ENCODE data around the gene NLGN1. TPM values are rescaled to one million over a fixed set of nuclear protein-coding genes. Genes with fewer than 3 reads are reported as not detected.
"Not testable (repeated sequence)": the region's sequence is repeated elsewhere in the genome, so short reads cannot be mapped to it uniquely, and the experiment has no call there.

Gene NLGN1
- total RNA-seq, 1 experiment from 2014 or later, result 5.2 TPM

GRCh38 chr3:174208161-174208560 is 810.6 kb downstream of the NLGN1 start:
- Histone ChIP-seq H3K79me2 (ENCODE audit: insufficient read depth, low read length) (no peaks in the 10 kb centered on the region), H3K27ac (ENCODE audit: insufficient read length, low read depth, low read length) (no peak overlapping the region), H2BK5ac (ENCODE audit: insufficient read length, low read length) (no peak overlapping the region), H4K8ac (replicated peaks; ENCODE audit: insufficient read length, low read depth, low read length) (no peak overlapping the region), H3K23ac (ENCODE audit: insufficient read length, low read depth, low read length) (no peak overlapping the region), H2BK12ac (ENCODE audit: insufficient read length, low read depth, low read length) (no peak overlapping the region), H3K27me3 (ENCODE audit: insufficient read depth, low read length) (no peaks in the 10 kb centered on the region), H3K23me2 (ENCODE audit: insufficient read length, low read depth, low read length, poor library complexity, severe bottlenecking) (no peaks in the 10 kb centered on the region), H3K18ac (ENCODE audit: insufficient read length, low read depth, low read length) (no peak overlapping the region), H4K20me1 (ENCODE audit: control insufficient read depth, insufficient read depth, insufficient read length) (no peaks in the 10 kb centered on the region), H2BK20ac (ENCODE audit: low read depth, low read length, poor library complexity, severe bottlenecking) (no peak overlapping the region), H4K91ac (ENCODE audit: insufficient read length, low read depth, low read length) (no peak overlapping the region), H3T11ph (ENCODE audit: low read length) (no peak overlapping the region), H3K4ac (ENCODE audit: low read depth, low read length) (no peak overlapping the region), H2BK120ac (ENCODE audit: low read depth, low read length, poor library complexity, severe bottlenecking) (no peak overlapping the region), H4K5ac (ENCODE audit: insufficient read length, low read depth, low read length) (no peak overlapping the region), H3K4me2 (ENCODE audit: insufficient read depth, insufficient read length, low read length) (no peak overlapping the region), H3K79me1 (ENCODE audit: insufficient read depth, low read depth, low read length, poor library complexity, severe bottlenecking) (no peaks in the 10 kb centered on the region), H2AFZ (ENCODE audit: low read length) (no peak overlapping the region), H3K4me1 (ENCODE audit: insufficient read depth, low read length) (peaks cover 5% of the 10 kb centered on the region; the same call in 1 of the 2 replicates), H3K9me3 (ENCODE audit: control insufficient read depth, low read depth, low read length) (no peaks in the 10 kb centered on the region), H3K14ac (ENCODE audit: insufficient read depth, low read length) (no peak overlapping the region), H2AK5ac (ENCODE audit: insufficient read length, low read length) (no peak overlapping the region), H3K56ac (ENCODE audit: insufficient read length, low read depth, low read length) (no peak overlapping the region), H2BK15ac (ENCODE audit: low read depth, low read length) (no peak overlapping the region), H3K9ac (ENCODE audit: extremely low read depth, insufficient read length, low read length) (no peak overlapping the region)
- Mint-ChIP-seq H3K9me3 (peaks cover 4 to 7% of the 10 kb centered on the region in 2 experiments; a peak in 4 of 5 replicates), H3K4me3 (no peak overlapping the region), H3K27ac (no peak overlapping the region), H3K27me3 (ENCODE audit: low read depth) (no peaks in the 10 kb centered on the region), H3K36me3 (ENCODE audit: insufficient read depth in 1 of 3, low read depth in 3 of 3) (peaks cover 6 to 15% (median 8%) of the 10 kb centered on the region in 3 experiments), H3K4me1 (peaks cover 4 to 9% of the 10 kb centered on the region in 2 experiments)
- TF ChIP-seq, protein P1, sequence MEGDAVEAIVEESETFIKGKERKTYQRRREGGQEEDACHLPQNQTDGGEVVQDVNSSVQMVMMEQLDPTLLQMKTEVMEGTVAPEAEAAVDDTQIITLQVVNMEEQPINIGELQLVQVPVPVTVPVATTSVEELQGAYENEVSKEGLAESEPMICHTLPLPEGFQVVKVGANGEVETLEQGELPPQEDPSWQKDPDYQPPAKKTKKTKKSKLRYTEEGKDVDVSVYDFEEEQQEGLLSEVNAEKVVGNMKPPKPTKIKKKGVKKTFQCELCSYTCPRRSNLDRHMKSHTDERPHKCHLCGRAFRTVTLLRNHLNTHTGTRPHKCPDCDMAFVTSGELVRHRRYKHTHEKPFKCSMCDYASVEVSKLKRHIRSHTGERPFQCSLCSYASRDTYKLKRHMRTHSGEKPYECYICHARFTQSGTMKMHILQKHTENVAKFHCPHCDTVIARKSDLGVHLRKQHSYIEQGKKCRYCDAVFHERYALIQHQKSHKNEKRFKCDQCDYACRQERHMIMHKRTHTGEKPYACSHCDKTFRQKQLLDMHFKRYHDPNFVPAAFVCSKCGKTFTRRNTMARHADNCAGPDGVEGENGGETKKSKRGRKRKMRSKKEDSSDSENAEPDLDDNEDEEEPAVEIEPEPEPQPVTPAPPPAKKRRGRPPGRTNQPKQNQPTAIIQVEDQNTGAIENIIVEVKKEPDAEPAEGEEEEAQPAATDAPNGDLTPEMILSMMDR (conservative IDR thresholded peaks at IDR 0.05), result no peak
- no CpG with 5 or more reads among the region's 2 CpGs for WGBS (ENCODE audit: extremely low coverage, insufficient read length, low lambda C conversion rate)
- DNase-seq, result no peak

- Mint-ChIP-seq H3K36me3 (ENCODE audit: insufficient read depth in 1 of 3, low read depth in 3 of 3) (peaks cover 6 to 15% (median 8%) of the 10 kb centered on the region in 3 experiments), H3K4me1 (peaks cover 12 to 13% of the 10 kb centered on the region in 2 experiments)
- H2BK20ac ChIP-seq (ENCODE audit: low read depth, low read length, poor library complexity, severe bottlenecking); H3K14ac ChIP-seq (ENCODE audit: insufficient read depth, low read length); H3K27me3 ChIP-seq (ENCODE audit: insufficient read depth, low read length); H3K4me1 ChIP-seq (ENCODE audit: insufficient read depth, low read length); H4K20me1 ChIP-seq (ENCODE audit: control insufficient read depth, insufficient read depth, insufficient read length); H3K4ac ChIP-seq (ENCODE audit: low read depth, low read length); H4K91ac ChIP-seq (ENCODE audit: insufficient read length, low read depth, low read length); H3K79me2 ChIP-seq (ENCODE audit: insufficient read depth, low read length); H3T11ph ChIP-seq (ENCODE audit: low read length); H3K23me2 ChIP-seq (ENCODE audit: insufficient read length, low read depth, low read length, poor library complexity, severe bottlenecking); H4K5ac ChIP-seq (ENCODE audit: insufficient read length, low read depth, low read length); H2BK5ac ChIP-seq (ENCODE audit: insufficient read length, low read length); H3K9me3 Mint-ChIP-seq; H2AK5ac ChIP-seq (ENCODE audit: insufficient read length, low read length); H3K9ac ChIP-seq (ENCODE audit: extremely low read depth, insufficient read length, low read length); H4K8ac ChIP-seq (replicated peaks; ENCODE audit: insufficient read length, low read depth, low read length); H2BK15ac ChIP-seq (ENCODE audit: low read depth, low read length); H2BK12ac ChIP-seq (ENCODE audit: insufficient read length, low read depth, low read length); H2AFZ ChIP-seq (ENCODE audit: low read length); H3K9me3 ChIP-seq (ENCODE audit: control insufficient read depth, low read depth, low read length); H3K56ac ChIP-seq (ENCODE audit: insufficient read length, low read depth, low read length); H3K27ac ChIP-seq (ENCODE audit: insufficient read length, low read depth, low read length); H3K27ac Mint-ChIP-seq; H3K4me3 Mint-ChIP-seq; H2BK120ac ChIP-seq (ENCODE audit: low read depth, low read length, poor library complexity, severe bottlenecking); DNase-seq; H3K18ac ChIP-seq (ENCODE audit: insufficient read length, low read depth, low read length); H3K4me2 ChIP-seq (ENCODE audit: insufficient read depth, insufficient read length, low read length); H3K23ac ChIP-seq (ENCODE audit: insufficient read length, low read depth, low read length); H3K27me3 Mint-ChIP-seq (ENCODE audit: low read depth); H3K79me1 ChIP-seq (ENCODE audit: insufficient read depth, low read depth, low read length, poor library complexity, severe bottlenecking): not testable (repeated sequence)
- WGBS (ENCODE audit: extremely low coverage, insufficient read length, low lambda C conversion rate), result no CpG with 5 or more reads among the region's 24 CpGs
These were observed 814.4 kb downstream of the NLGN1 start for GRCh38 chr3:174211896-174212295.

All from H9 (cell line).